ENCODE results near the gene FRY. TPM values are rescaled to one million over a fixed set of nuclear protein-coding genes. Genes with fewer than 3 reads are reported as not detected.

The FRY gene
- total RNA-seq, 1 experiment from 2014 or later: 5.3 TPM

- no peaks in the 10 kb centered on the region for H3K9me3 Mint-ChIP-seq
- H3K36me3 Mint-ChIP-seq: no peaks in the 10 kb centered on the region
- ATAC-seq (no peak), DNase-seq (ENCODE audit: low spot score) (no peak)
- no peak overlapping the region for H3K4me3 Mint-ChIP-seq
- ChIA-PET POLR2A (no interaction called here), CTCF (interaction anchor here (0.8 kb wide), 1 partner anchor 31 kb away, joined by 5 read pairs; no protein-coding TSS in a partner anchor)
- H3K4me1 Mint-ChIP-seq: no peaks in the 10 kb centered on the region
- H3K27me3 Mint-ChIP-seq (ENCODE audit: low read depth): no peaks in the 10 kb centered on the region
- H3K27ac Mint-ChIP-seq: no peak overlapping the region
- TF ChIP-seq ZNF121 (CRISPR knock-in tag; IDR thresholded peaks at IDR 0.05) (no peak), ZNF512 (CRISPR knock-in tag; IDR thresholded peaks at IDR 0.05; ENCODE audit: borderline replicate concordance) (no peak), GTF2I (CRISPR knock-in tag; conservative IDR thresholded peaks at IDR 0.05) (no peak), GABPB1 (CRISPR knock-in tag; IDR thresholded peaks at IDR 0.05) (no peak), CTCF (IDR thresholded peaks at IDR 0.05) (no peak), HMGA2 (CRISPR knock-in tag; IDR thresholded peaks at IDR 0.05) (no peak), MYBL2 (CRISPR knock-in tag; IDR thresholded peaks at IDR 0.05) (no peak), NR2C2 (CRISPR knock-in tag; IDR thresholded peaks at IDR 0.05) (no peak), SMAD4 (CRISPR knock-in tag; IDR thresholded peaks at IDR 0.05) (no peak)
- TF ChIP-seq, protein P1, sequence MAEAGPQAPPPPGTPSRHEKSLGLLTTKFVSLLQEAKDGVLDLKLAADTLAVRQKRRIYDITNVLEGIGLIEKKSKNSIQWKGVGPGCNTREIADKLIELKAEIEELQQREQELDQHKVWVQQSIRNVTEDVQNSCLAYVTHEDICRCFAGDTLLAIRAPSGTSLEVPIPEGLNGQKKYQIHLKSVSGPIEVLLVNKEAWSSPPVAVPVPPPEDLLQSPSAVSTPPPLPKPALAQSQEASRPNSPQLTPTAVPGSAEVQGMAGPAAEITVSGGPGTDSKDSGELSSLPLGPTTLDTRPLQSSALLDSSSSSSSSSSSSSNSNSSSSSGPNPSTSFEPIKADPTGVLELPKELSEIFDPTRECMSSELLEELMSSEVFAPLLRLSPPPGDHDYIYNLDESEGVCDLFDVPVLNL (CRISPR knock-in tag; IDR thresholded peaks at IDR 0.05; ENCODE audit: borderline replicate concordance, low read depth): no peak
- TF ChIP-seq, protein P2, sequence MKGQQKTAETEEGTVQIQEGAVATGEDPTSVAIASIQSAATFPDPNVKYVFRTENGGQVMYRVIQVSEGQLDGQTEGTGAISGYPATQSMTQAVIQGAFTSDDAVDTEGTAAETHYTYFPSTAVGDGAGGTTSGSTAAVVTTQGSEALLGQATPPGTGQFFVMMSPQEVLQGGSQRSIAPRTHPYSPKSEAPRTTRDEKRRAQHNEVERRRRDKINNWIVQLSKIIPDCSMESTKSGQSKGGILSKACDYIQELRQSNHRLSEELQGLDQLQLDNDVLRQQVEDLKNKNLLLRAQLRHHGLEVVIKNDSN (CRISPR knock-in tag; IDR thresholded peaks at IDR 0.05): no peak
Observed at GRCh38 chr13:32134241-32135055, 102.9 kb downstream of the FRY start.

GRCh38 chr13:32135056-32135390 is 103.4 kb downstream of the FRY start:
- H3K4me1 Mint-ChIP-seq: no peaks in the 10 kb centered on the region
- ChIA-PET POLR2A (no interaction called here), CTCF (no interaction called here)
- no peaks in the 10 kb centered on the region for H3K36me3 Mint-ChIP-seq
- no peak overlapping the region for H3K27ac Mint-ChIP-seq
- no peak for DNase-seq (ENCODE audit: low spot score)
- H3K4me3 Mint-ChIP-seq: no peak overlapping the region
- H3K27me3 Mint-ChIP-seq (ENCODE audit: low read depth): no peaks in the 10 kb centered on the region
- no peaks in the 10 kb centered on the region for H3K9me3 Mint-ChIP-seq
- TF ChIP-seq ZNF425 (CRISPR knock-in tag; conservative IDR thresholded peaks at IDR 0.05) (no peak), MAX (CRISPR knock-in tag; IDR thresholded peaks at IDR 0.05) (no peak)
- no peak for ATAC-seq

DNA sequence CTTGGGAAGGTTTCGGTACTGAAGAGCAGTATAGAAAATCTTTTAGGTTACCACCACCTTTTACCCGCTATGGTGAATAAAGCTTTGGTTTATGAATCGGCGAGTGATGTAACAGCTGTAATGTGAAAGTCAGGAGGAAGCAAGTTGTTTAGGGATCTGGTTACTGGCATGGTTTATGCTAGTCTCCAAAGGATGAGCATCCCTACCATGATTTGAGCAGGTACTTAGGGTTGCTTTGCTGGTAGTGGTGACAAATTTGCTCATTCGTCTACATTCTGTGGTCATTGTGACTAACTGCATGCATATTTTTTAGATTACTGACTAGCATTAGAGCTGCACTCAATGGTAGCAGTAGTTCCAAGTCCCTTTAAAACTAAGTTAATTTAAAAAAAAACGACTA is 104.1 kb downstream of the FRY start:
- CTCF ChIA-PET: no interaction called here
- POLR2A ChIA-PET: interaction anchor here (0.6 kb wide), 1 partner anchor 377 kb away, joined by 3 read pairs; no protein-coding TSS in a partner anchor
- Mint-ChIP-seq H3K4me1 (no peaks in the 10 kb centered on the region), H3K36me3 (no peaks in the 10 kb centered on the region), H3K27me3 (ENCODE audit: low read depth) (no peaks in the 10 kb centered on the region), H3K9me3 (no peaks in the 10 kb centered on the region), H3K27ac (no peak overlapping the region), H3K4me3 (no peak overlapping the region)
- DNase-seq (ENCODE audit: low spot score) (no peak), ATAC-seq (no peak)
- TF ChIP-seq NFE2L1 (CRISPR knock-in tag; IDR thresholded peaks at IDR 0.05) (no peak), JAZF1 (CRISPR knock-in tag; IDR thresholded peaks at IDR 0.05) (no peak)
- TF ChIP-seq, protein P3, sequence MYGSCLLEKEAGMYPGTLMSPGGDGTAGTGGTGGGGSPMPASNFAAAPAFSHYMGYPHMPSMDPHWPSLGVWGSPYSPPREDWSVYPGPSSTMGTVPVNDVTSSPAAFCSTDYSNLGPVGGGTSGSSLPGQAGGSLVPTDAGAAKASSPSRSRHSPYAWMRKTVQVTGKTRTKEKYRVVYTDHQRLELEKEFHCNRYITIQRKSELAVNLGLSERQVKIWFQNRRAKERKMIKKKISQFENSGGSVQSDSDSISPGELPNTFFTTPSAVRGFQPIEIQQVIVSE (CRISPR knock-in tag; IDR thresholded peaks at IDR 0.05; ENCODE audit: borderline replicate concordance): no peak
- TF ChIP-seq, protein P4, sequence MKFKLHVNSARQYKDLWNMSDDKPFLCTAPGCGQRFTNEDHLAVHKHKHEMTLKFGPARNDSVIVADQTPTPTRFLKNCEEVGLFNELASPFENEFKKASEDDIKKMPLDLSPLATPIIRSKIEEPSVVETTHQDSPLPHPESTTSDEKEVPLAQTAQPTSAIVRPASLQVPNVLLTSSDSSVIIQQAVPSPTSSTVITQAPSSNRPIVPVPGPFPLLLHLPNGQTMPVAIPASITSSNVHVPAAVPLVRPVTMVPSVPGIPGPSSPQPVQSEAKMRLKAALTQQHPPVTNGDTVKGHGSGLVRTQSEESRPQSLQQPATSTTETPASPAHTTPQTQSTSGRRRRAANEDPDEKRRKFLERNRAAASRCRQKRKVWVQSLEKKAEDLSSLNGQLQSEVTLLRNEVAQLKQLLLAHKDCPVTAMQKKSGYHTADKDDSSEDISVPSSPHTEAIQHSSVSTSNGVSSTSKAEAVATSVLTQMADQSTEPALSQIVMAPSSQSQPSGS (CRISPR knock-in tag; IDR thresholded peaks at IDR 0.05; ENCODE audit: borderline replicate concordance, low read depth): no peak

Measured in WTC11 (cell line).